Stimulated activated CD8-positive, alpha-beta memory T cell treated with anti-CD3 and anti-CD28 coated beads, Interleukin-15, amount 100 ng/mL, for 1 hour (primary cell): ENCODE data around the gene RELL1.

Source experiments
- DNase-seq: peaks from one replicate; pipeline ENCODE4 v3.0.0-alpha.2; 2020; ENCODE audit warnings: low read depth

RELL1 gene

GRCh38 chr4:37597034-37597433 lies 89.1 kb downstream of the RELL1 start:
- DNase-seq, result no peak

DNA sequence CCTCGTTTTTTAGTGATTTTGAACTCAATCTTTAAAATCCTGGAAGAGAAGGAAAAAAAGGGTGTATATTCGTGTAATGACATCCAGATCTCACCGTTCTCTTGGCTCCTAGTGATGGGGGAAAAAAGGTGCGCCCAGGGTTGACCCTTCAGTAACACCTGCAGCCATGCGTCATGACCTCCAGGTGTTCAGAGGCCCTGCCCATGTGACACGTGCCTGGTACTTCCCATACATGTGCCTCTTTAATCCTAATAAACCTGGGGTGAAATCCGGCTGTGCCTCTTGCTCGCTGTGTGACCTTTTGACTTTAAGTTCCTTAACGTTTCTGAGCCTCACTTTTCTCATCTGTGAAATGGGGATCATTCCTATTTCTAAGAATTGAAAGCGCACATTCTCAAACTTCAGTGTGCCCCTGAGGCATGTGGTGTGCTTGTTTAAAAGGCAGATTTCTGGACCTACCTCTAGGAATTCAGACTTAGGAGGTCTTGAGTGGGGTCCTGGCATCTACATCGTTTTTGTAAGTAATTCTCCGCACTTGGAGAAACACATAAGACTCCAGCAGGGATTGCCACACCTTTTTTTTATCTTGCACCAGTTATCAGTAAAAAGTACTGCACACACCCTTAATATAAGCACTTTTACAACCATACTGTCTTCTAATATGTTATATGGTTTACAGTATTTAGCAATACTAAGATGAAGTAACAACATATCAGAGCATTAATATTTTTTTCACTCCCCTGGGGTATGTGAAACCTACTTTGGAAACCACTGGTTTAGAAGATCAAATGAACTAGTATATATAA lies 90.1 kb downstream of the RELL1 start:
- no peak for DNase-seq

DNA sequence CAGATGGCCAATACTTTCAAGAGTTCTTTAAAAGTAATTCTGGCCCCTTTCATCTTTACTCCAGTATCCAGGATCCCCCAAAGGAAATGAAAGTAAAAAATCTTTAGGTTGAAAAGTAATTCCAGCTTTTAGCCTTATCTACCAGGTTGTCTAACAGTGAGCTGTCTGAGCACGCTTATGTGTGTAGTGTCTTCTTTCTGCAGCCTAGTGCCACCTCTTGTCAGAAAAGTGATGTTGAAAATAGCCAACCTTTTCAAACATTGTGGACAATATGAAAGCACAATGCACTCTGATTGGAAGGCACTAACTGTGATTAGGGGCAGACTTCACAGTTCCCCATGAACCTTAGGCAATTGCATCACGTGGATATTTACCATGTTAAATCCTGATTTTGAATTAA lies 92.1 kb downstream of the RELL1 start:
- DNase-seq, result no peak

DNA sequence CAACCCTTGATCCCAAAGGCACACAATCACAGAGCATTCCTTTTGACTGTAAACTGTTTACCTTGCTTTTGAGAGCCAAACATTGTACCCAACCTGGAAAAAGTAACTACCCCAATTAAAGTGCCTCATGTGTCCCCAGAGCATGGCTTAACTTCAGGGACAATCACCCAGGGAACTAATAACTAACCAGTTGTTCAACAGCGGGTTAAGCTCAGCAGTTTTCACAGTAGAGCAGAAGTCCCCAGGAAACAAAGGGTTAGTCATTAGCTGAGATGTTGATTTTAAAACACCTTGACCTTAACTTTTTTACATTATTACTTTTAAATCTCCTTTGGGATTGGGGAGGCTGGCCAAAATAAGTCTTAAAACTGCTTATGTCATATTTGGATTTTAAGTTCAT lies 94.8 kb downstream of the RELL1 start:
- no peak for DNase-seq

DNA sequence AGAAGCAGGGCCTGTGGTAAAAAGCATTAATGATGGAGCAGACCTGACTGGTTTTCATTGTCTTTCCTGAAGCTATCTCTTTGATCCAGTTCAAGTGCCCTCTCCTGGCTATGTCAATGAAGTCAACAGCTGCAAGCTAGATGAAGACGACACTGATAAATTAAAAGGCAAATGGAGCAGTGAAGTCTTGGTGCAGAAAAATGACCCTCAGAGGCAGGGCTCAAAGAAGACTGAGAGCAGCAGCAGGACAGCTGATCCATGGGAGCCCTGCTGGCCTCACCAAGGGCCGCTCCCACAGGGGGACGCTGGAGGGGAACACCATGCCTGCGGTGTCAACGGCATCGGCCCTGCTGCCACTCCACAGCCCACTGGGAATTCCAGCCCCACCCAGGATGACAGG lies 96.2 kb downstream of the RELL1 start:
- no peak for DNase-seq

GRCh38 chr4:37588150-37588549 lies 98.0 kb downstream of the RELL1 start:
- DNase-seq, result no peak

GRCh38 chr4:37586194-37586593 lies 100.0 kb downstream of the RELL1 start:
- no peak for DNase-seq

- DNase-seq, result no peak
Observed at GRCh38 chr4:37584493-37585060, 101.6 kb downstream of the RELL1 start.

GRCh38 chr4:37584071-37584470 lies 102.1 kb downstream of the RELL1 start:
- no peak for DNase-seq

GRCh38 chr4:37573566-37573965 lies 112.6 kb downstream of the RELL1 start:
- DNase-seq, result no peak

- DNase-seq, result no peak
Observed at GRCh38 chr4:37568489-37568888, 117.7 kb downstream of the RELL1 start.

DNA sequence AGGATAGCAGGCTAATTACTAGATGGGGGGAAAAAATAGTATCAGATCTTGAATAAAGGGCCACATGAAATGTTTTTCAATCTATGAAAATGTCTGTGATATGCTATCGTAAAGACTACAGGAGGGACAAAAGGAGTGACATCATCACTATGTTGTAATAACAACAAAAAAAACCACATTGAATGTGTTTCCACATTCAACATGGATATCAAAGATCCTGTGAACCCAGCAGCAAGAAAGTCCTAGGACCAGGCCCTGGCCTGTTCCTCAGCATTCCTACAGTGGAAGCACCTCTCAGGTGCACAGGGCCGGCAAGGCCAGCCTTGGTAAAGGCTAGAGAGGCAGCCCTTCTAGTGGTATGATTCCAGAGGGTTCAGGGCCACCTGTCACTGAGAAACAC lies 118.3 kb downstream of the RELL1 start:
- no peak for DNase-seq

DNA sequence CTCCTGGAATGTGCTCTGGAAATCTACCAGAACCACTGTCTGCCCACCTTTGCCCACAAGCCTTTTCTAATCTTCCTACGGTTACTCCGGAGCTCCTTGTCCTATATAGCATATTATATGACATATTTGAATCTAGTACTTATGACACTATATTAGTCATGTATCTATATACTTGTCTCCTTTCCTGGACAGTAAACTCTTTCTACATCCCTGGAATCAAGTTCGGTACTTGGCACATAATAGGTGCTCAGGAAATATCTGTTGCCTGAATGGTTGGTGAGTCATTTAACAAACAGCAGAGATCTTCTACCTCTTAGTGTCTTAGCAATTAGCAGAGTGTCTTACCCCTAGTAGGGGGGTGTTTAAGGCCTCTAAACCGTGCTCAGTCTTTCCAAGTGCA lies 123.6 kb downstream of the RELL1 start:
- DNase-seq, result no peak

DNA sequence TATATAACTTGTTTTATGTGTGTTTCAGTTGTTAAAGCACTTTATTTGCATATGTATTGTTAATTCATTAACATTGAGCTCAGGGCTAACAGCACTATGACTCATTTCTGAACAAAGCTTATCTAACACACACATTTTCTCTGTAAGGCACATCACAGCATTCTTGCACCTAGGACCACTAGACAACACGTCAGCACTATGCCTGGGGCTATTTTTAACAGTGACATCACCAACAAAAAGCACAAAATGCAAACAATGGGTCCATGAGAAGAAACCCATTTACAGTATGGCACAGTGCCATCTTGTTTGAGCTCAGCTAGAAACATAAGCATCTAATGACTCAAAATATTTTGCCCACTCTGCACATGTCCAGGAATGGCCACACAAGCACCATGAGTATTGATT lies 124.4 kb downstream of the RELL1 start:
- no peak for DNase-seq

- no peak for DNase-seq
Observed at GRCh38 chr4:37561196-37561802, 124.9 kb downstream of the RELL1 start.
